ENCODE measurements around the gene ANKRD6.

Gene ANKRD6

DNA sequence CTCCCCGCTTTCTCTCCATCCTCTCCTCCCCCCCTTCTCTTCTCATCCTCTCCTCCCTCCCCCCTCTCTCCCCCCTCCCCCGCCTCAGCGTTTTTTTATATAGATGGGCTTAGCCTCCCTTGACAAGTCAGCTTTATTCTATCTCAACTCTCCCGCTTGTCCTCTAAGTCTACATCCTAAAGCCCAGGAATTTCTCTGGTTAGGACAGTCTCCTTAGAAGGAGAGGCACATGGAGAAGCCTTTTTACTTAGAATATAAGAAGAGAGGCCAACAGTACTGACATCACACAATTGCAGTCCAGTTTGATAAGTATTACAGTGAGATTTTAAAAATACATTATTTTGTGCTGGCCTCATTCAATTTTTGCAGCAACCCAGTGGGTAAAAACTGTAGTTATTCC, 122.1 kb downstream of the ANKRD6 start:
- DNase-seq (ENCODE audit: insufficient read length, low spot score), result no peak
- no peak for FAIRE-seq

DNA sequence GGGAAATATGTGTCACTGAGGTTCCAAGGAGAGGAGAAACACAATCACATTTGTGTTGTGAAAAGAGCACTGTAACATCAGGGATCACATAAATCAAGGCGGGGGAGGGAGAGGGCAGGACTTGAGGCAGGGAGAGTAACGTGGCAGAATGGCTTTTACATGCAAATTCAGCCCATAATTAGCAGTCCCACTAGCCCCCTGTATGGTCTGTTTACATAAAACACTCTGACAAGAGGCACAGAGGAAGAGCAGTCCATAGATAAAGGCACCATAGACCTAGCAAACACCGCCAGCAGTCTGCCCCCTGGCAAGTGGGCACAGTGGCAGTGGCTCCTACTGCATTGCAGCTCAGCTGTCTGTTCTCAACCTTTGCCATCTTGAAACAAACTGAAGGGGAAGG, 122.9 kb downstream of the ANKRD6 start:
- DNase-seq (ENCODE audit: insufficient read length, low spot score) (no peak), FAIRE-seq (no peak)

DNA sequence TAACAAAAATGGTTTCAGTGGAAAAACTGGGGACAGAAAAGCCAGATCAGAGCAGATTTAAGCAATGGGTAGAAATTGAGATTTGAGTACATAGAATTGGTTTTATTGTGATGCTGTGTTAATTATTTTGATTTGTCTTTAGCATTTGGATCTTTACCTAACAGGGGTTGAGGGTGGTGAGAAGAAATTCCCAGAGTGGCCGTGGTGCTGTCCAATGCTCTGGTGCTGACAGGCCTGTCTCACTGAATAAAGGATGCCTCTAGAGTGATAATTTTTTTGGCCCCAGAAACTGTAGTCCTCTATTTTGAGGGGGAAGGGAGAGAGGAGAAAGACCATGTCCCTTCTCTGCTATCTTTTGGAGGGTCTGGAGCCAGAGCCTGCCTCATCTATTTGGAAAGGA, 126.5 kb downstream of the ANKRD6 start:
- FAIRE-seq (no peak), DNase-seq (ENCODE audit: insufficient read length, low spot score) (no peak)

GRCh38 chr6:89562093-89562973, 129.4 kb downstream of the ANKRD6 start:
- DNase-seq (ENCODE audit: insufficient read length, low spot score) (no peak), FAIRE-seq (no peak)

DNA sequence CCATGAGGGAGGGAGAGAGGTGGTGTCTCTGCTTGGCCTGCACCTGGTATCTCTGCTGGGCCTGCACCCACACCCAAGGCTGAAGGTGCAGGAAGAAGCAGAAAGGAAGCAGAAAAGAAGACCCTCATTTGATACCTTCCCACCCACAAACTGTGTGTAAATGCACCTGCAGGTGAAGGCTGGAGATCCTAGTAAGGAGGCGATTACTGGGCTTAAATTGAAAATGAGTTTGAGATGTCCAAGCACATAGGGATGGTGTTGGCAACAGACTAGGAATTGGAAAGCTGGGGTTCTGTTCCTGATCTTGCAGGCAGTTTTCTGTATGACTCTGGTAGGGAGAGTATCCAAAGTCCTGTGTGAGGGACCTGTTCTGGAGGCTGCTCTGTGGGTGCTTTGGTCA, 130.9 kb downstream of the ANKRD6 start:
- DNase-seq (ENCODE audit: insufficient read length, low spot score) (no peak), FAIRE-seq (no peak)

DNA sequence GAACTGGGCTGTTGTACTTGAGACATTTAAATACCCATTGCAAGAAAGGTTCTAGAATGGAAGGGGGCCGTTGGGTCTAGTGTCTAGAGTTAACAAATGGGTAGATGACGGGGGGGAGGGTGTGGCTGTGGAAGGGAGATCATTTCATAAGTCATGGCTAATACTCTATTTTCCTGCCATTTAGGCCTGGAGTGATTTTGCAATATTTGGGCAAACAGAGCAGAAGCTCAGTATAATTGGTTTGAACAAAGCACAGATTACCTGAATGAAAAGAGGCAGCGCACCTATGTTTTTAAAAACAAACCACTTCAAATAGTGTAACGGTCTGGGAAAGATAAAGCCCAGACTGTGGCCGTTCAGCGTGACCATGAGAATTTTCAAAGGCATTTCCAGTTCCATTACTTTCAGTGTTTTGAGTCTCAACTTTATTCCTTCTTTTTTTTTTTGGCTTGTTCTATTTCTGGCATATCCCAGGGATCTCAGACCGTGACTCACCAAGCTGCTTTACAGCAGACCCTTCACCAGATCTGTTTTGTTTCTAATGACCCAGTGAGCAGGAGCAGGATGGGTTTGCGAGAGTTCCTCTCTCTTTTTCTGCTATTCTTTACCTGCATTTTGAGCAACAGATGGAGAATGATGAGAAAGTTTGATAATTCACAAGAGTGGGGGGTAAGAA, 131.9 kb downstream of the ANKRD6 start:
- DNase-seq (ENCODE audit: insufficient read length, low spot score) (no peak), FAIRE-seq (no peak)

DNA sequence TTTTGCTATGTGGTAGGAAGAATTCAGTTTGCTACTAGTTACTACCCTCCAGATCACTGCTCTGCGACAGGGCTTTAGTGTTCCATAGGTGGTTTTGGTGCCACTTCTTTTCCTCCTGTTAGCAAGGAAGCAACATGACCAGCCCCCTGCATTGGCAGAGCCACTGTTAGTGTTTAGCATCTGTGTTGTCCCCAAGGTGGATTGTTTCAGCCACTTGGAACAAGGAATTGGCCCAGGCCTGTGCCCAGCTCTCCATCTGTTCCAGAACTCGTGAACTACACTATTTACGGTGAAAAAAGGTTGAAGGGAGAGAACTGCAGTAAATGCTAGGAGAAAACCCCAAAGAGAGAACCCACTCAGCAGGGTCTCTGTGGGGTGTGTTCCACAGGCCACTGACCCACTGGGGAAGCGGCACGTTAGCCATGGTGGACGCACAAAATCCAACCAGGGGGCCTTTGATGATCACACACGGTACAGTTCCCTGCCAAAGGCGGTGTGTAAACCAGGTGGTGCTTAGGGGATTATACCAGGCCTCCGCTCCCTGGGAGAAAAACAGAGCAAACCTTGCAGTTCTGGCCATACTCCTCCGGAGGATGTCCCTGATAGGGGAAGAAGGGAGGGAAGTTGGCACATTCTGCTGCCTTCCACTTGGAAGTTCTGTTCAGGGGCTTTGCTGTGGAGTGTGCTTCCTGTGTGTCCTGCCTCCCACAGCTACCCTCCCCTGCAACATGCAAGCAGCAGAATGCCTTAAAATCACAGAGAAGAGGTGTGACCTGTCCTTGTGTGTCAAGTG, 133.3 kb downstream of the ANKRD6 start:
- FAIRE-seq (no peak), DNase-seq (ENCODE audit: insufficient read length, low spot score) (no peak)

GRCh38 chr6:89566930-89567629, 134.1 kb downstream of the ANKRD6 start:
- FAIRE-seq, result no peak
- DNase-seq (ENCODE audit: insufficient read length, low spot score), result no peak

DNA sequence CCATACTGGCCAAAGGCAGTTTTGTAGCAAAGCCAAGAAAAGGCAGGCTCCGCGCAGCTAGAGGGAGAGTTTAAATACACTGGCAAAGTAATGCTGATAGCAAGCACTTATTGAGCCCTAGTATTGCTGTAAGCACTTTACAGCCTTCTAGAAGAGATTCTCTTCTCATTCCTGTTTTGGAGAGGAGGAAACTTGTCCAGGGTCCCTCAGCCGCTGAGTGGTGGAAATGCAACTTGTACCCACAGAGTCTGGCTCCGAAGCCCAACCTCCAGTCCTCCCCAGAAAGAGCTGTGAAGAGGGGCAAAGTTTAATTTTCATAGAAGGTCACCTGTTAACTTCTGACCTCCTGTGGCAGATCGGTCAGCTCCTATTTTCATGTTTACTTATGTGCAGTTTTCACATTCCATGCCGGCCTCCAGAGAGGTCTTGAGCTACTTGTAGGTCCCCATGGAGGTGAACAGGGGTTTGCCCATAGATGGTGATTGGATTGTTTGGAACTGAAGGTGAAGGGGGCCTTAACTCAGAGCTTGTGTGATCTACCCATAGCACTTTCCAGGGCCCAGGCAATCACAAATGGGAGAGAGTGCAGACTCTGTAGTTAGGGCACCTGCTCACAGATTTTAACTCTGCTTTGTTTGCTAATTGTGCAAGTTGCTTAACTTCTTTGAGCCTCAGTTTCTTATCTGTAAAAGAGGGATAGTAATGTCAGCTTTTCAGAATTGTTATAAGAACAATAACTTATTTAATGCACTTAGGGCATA, 134.9 kb downstream of the ANKRD6 start:
- no peak for DNase-seq (ENCODE audit: insufficient read length, low spot score)
- no peak for FAIRE-seq

- FAIRE-seq (no peak), DNase-seq (ENCODE audit: insufficient read length, low spot score) (no peak)
Measured at GRCh38 chr6:89574910-89575561, 142.1 kb downstream of the ANKRD6 start.

DNA sequence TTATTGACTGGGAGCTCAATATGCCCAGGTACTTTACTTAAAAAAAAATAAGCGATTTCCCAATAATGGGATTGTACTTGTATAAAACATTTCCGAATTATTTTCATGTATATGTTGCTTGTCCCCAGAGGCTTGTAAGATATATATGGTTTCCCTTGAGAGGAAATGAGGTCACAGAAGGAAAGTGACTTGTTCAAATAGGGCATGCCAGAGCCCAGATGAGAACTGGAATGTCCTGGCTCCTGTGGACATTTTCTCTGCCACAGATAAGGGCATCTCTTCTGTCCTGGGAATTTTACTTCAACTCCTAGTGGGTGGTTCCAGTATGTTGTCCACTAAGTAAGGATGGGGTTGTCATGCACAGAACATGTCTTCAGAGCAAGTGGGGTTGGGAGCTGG, 142.6 kb downstream of the ANKRD6 start:
- FAIRE-seq (no peak), DNase-seq (ENCODE audit: insufficient read length, low spot score) (no peak)

GRCh38 chr6:89580997-89581666, 148.2 kb downstream of the ANKRD6 start:
- FAIRE-seq (no peak), DNase-seq (ENCODE audit: insufficient read length, low spot score) (no peak)

DNA sequence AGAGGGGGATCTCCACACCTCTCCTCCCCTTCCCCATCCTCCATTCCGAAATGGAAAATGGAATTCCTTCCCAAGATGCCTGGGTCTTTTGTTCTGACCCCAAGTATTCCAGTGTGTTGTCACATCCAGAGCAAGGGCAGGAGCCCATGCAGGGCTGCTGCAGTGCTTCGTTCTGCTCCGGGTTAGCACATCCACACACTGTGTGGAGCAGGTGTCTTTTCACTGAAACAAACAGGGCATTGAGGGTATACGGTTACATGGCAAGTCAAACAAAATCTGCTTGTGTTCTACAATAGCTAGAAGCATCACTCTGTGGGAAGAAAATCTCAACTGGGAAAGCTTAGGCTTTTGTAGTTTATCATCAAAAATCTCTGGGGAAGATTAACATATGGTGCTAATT, 148.7 kb downstream of the ANKRD6 start:
- FAIRE-seq, result no peak
- DNase-seq (ENCODE audit: insufficient read length, low spot score), result no peak

GRCh38 chr6:89582669-89583325, 149.8 kb downstream of the ANKRD6 start:
- DNase-seq (ENCODE audit: insufficient read length, low spot score), result no peak
- no peak for FAIRE-seq

- DNase-seq (ENCODE audit: insufficient read length, low spot score) (no peak), FAIRE-seq (no peak)
Measured at GRCh38 chr6:89583559-89583958, 150.6 kb downstream of the ANKRD6 start.

- FAIRE-seq, result no peak
- DNase-seq (ENCODE audit: insufficient read length, low spot score), result no peak
Measured at GRCh38 chr6:89584539-89584938, 151.6 kb downstream of the ANKRD6 start.

- no peak for FAIRE-seq
- DNase-seq (ENCODE audit: insufficient read length, low spot score), result no peak
Measured at GRCh38 chr6:89585154-89585553, 152.2 kb downstream of the ANKRD6 start.

DNA sequence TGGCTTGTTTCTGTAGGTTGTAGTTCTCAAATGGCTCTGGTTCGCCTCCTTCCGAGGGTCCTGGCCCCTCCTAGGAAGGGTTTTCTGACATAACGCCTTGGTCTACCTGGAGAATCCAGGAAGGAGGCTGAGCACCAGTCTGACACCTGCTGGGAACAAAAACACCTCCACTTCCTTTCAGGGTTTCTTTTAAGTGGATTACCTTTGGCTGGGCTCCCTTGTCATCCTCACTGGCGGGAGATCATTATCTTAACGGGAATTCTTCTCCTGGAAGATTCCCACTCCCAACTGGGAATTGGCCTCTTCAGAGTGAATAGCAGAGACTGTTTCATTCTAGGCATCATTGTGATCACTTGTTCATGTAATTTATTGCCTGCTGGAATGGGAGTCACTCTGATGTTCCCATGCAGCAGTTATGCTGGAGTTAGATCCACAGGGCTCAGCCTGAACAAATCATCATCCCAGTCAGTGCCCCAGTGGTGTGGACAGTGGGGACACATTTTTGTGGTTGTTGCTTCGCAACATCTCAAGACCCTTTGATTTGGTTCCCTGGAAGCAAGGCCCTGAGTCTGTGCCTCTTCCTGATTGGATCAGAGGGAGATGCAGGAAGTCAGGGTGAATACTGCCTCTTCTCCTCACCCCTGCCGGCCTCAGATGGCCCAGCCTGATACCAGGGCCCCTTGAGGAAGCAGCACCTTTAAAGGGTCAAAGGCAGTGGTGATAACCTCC, 156.5 kb downstream of the ANKRD6 start:
- DNase-seq (ENCODE audit: insufficient read length, low spot score) (no peak), FAIRE-seq (no peak)

Measured in HTR-8/SVneo (cell line).